RWPE2 (cell line): ENCODE results near the gene OR8B4.
"Not testable (repeated sequence)": the region's sequence is repeated elsewhere in the genome, so short reads cannot be mapped to it uniquely, and the experiment has no call there.

Experiments used
- ATAC-seq: fragments of 200-7000 bp; cut with Tn5 transposase; 3 replicates; pipeline ENCODE4 v1.9.1; 2021; ENCODE audit warnings: low read depth
- DNase-seq: peaks from one replicate; pipeline ENCODE4 v3.0.0-alpha.2; 2020; ENCODE audit warnings: low spot score
- H3K27ac ChIP-seq: fragments of 450-650 bp; 2 replicates; pipeline ENCODE4 v1.5.1; 2017; ENCODE audit warnings: mild to moderate bottlenecking; ENCODE audit not compliant: poor library complexity, severe bottlenecking
- H3K27me3 ChIP-seq: fragments of 250-450 bp; sonication (Bioruptor Pico); 2 replicates; pipeline ENCODE4 v1.5.1; 2021; ENCODE audit warnings: mild to moderate bottlenecking, moderate library complexity; ENCODE audit not compliant: insufficient read depth, poor library complexity, severe bottlenecking
- H3K36me3 ChIP-seq: fragments of 250-450 bp; sonication (Bioruptor Pico); 2 replicates; pipeline ENCODE4 v1.5.1; 2020; ENCODE audit warnings: low read depth, mild to moderate bottlenecking, moderate library complexity
- H3K4me1 ChIP-seq: fragments of 250-450 bp; sonication (Bioruptor Pico); 2 replicates; pipeline ENCODE4 v1.5.1; 2021; ENCODE audit warnings: mild to moderate bottlenecking, moderate library complexity; ENCODE audit not compliant: insufficient read depth, poor library complexity, severe bottlenecking
- H3K4me3 ChIP-seq: fragments of 250-450 bp; sonication (Bioruptor Pico); 2 replicates; pipeline ENCODE4 v1.5.1; 2021; ENCODE audit warnings: mild to moderate bottlenecking, moderate library complexity; ENCODE audit not compliant: severe bottlenecking
- H3K9me3 ChIP-seq: fragments of 250-450 bp; sonication (Bioruptor Pico); 2 replicates; pipeline ENCODE4 v1.5.1; 2021; ENCODE audit warnings: mild to moderate bottlenecking, moderate library complexity; ENCODE audit not compliant: severe bottlenecking
- CTCF ChIP-seq: fragments of 450-650 bp; IDR thresholded peaks from one replicate; pipeline ENCODE4 v1.5.1; 2017; ENCODE audit warnings: mild to moderate bottlenecking, moderate library complexity; ENCODE audit not compliant: poor library complexity, severe bottlenecking

OR8B4 gene

GRCh38 chr11:124465368-124465767, 40.7 kb upstream of the OR8B4 start:
- no peaks in the 10 kb centered on the region for H3K36me3 ChIP-seq
- no peak for ATAC-seq
- DNase-seq: no peak
- no peaks in the 10 kb centered on the region for H3K27me3 ChIP-seq
- H3K9me3 ChIP-seq: no peaks in the 10 kb centered on the region
- no peaks in the 10 kb centered on the region for H3K4me1 ChIP-seq
- no peak overlapping the region for H3K4me3 ChIP-seq
- no peak overlapping the region for H3K27ac ChIP-seq
- no peak for TF ChIP-seq CTCF

GRCh38 chr11:124463990-124464389, 39.3 kb upstream of the OR8B4 start:
- Histone ChIP-seq H3K27me3 (no peaks in the 10 kb centered on the region), H3K36me3 (no peaks in the 10 kb centered on the region), H3K4me1 (no peaks in the 10 kb centered on the region), H3K9me3 (no peaks in the 10 kb centered on the region), H3K27ac (no peak overlapping the region), H3K4me3 (no peak overlapping the region)
- no peak for TF ChIP-seq CTCF
- ATAC-seq (no peak), DNase-seq (no peak)

- no peaks in the 10 kb centered on the region for H3K4me1 ChIP-seq
- no peak for ATAC-seq
- no peak overlapping the region for H3K27ac ChIP-seq
- H3K4me3 ChIP-seq: no peak overlapping the region
- H3K9me3 ChIP-seq: no peaks in the 10 kb centered on the region
- no peak for DNase-seq
- no peaks in the 10 kb centered on the region for H3K27me3 ChIP-seq
- H3K36me3 ChIP-seq: no peaks in the 10 kb centered on the region
- no peak for TF ChIP-seq CTCF
Measured at GRCh38 chr11:124463324-124463723, 38.7 kb upstream of the OR8B4 start.

GRCh38 chr11:124460459-124460858, 35.8 kb upstream of the OR8B4 start:
- no peak for ATAC-seq
- no peak overlapping the region for H3K27ac ChIP-seq
- no peaks in the 10 kb centered on the region for H3K36me3 ChIP-seq
- H3K27me3 ChIP-seq: no peaks in the 10 kb centered on the region
- no peak for TF ChIP-seq CTCF
- H3K4me1 ChIP-seq: no peaks in the 10 kb centered on the region
- no peaks in the 10 kb centered on the region for H3K9me3 ChIP-seq
- no peak overlapping the region for H3K4me3 ChIP-seq
- no peak for DNase-seq

- H3K9me3 ChIP-seq, ATAC-seq, H3K27ac ChIP-seq, H3K27me3 ChIP-seq, DNase-seq, H3K4me3 ChIP-seq, H3K4me1 ChIP-seq, H3K36me3 ChIP-seq: not testable (repeated sequence)
Measured at GRCh38 chr11:124459379-124459778, 34.7 kb upstream of the OR8B4 start.
